ENCODE results near the gene THUMPD1. TPM values are rescaled to one million over a fixed set of nuclear protein-coding genes. Genes with fewer than 3 reads are reported as not detected.
"Not testable (repeated sequence)": the region's sequence is repeated elsewhere in the genome, so short reads cannot be mapped to it uniquely, and the experiment has no call there.

Gene THUMPD1
- total RNA-seq, 4 donors from 2014 or later = 23.1 to 68.8 (median 49.1) TPM

GRCh38 chr16:20720251-20720650, 21.4 kb downstream of the THUMPD1 start:
- H3K27me3 ChIP-seq = no peaks in the 10 kb centered on the region
- TF ChIP-seq POLR2A (IDR thresholded peaks at IDR 0.05) (no peak), CTCF (IDR thresholded peaks at IDR 0.05) (no peak)
- H3K9me3 ChIP-seq = no peaks in the 10 kb centered on the region
- H3K4me3 ChIP-seq = no peak overlapping the region
- no peak overlapping the region for H3K27ac ChIP-seq
- no peak for DNase-seq
- H3K36me3 ChIP-seq = no peaks in the 10 kb centered on the region
- H3K4me1 ChIP-seq = no peaks in the 10 kb centered on the region

- not testable (repeated sequence) for H3K4me1 ChIP-seq, DNase-seq, H3K9me3 ChIP-seq, H3K4me3 ChIP-seq, H3K27me3 ChIP-seq, H3K36me3 ChIP-seq, H3K27ac ChIP-seq
Measured at GRCh38 chr16:20717718-20718117, 23.9 kb downstream of the THUMPD1 start.

GRCh38 chr16:20711277-20711911, 30.2 kb downstream of the THUMPD1 start:
- no peaks in the 10 kb centered on the region for H3K27me3 ChIP-seq
- no peaks in the 10 kb centered on the region for H3K36me3 ChIP-seq
- no peaks in the 10 kb centered on the region for H3K9me3 ChIP-seq
- H3K27ac ChIP-seq = peak overlapping the region in 1 of 4 donors; percentile 25
- H3K4me3 ChIP-seq = no peak overlapping the region
- no peaks in the 10 kb centered on the region for H3K4me1 ChIP-seq
- TF ChIP-seq POLR2A (IDR thresholded peaks at IDR 0.05) = no peak
- TF ChIP-seq CTCF (IDR thresholded peaks at IDR 0.05) = no peak
- DNase-seq = no peak

- DNase-seq, H3K36me3 ChIP-seq, H3K9me3 ChIP-seq, H3K27me3 ChIP-seq, H3K4me1 ChIP-seq, H3K27ac ChIP-seq, H3K4me3 ChIP-seq: not testable (repeated sequence)
- peak in 3 of 6 experiments; percentile 30 to 40 (median 36) for TF ChIP-seq CTCF (IDR thresholded peaks at IDR 0.05)
Measured at GRCh38 chr16:20708129-20708528, 33.5 kb downstream of the THUMPD1 start.

GRCh38 chr16:20707461-20707860, 34.2 kb downstream of the THUMPD1 start:
- no peak for TF ChIP-seq POLR2A (IDR thresholded peaks at IDR 0.05)
- TF ChIP-seq CTCF (IDR thresholded peaks at IDR 0.05) = no peak
- DNase-seq = no peak
- no peaks in the 10 kb centered on the region for H3K9me3 ChIP-seq
- H3K27me3 ChIP-seq = no peaks in the 10 kb centered on the region
- no peak overlapping the region for H3K27ac ChIP-seq
- no peak overlapping the region for H3K4me3 ChIP-seq
- H3K4me1 ChIP-seq = no peaks in the 10 kb centered on the region
- H3K36me3 ChIP-seq = no peaks in the 10 kb centered on the region

- H3K36me3 ChIP-seq, H3K27ac ChIP-seq, H3K9me3 ChIP-seq, DNase-seq, H3K4me3 ChIP-seq, H3K4me1 ChIP-seq, H3K27me3 ChIP-seq: not testable (repeated sequence)
Measured at GRCh38 chr16:20705972-20706371, 35.6 kb downstream of the THUMPD1 start.

GRCh38 chr16:20704281-20704680, 37.3 kb downstream of the THUMPD1 start:
- no peaks in the 10 kb centered on the region for H3K9me3 ChIP-seq
- H3K27ac ChIP-seq = peak overlapping the region in 1 of 4 donors; percentile 53
- TF ChIP-seq CTCF (IDR thresholded peaks at IDR 0.05) (no peak), POLR2A (IDR thresholded peaks at IDR 0.05) (no peak)
- H3K36me3 ChIP-seq = no peaks in the 10 kb centered on the region
- no peak for DNase-seq
- H3K4me3 ChIP-seq = no peak overlapping the region
- no peaks in the 10 kb centered on the region for H3K27me3 ChIP-seq
- H3K4me1 ChIP-seq = no peaks in the 10 kb centered on the region

- not testable (repeated sequence) for H3K27ac ChIP-seq, H3K36me3 ChIP-seq, H3K27me3 ChIP-seq, DNase-seq, H3K9me3 ChIP-seq, H3K4me3 ChIP-seq, H3K4me1 ChIP-seq
Measured at GRCh38 chr16:20701692-20702091, 39.9 kb downstream of the THUMPD1 start.

All from Peyer's patch (tissue), 4 donors.